Activated CD4-positive, alpha-beta T cell treated with anti-CD3 and anti-CD28 coated beads, Interleukin-2, Interleukin-6, amounts not matched to agents 100 ng/mL and 50 ng/mL, durations not matched to agents 16 hours and 8 hours (primary cell): ENCODE measurements around the gene PEX7.
"Not testable (repeated sequence)": the region's sequence is repeated elsewhere in the genome, so short reads cannot be mapped to it uniquely, and the experiment has no call there.

ENCODE experiments used
- DNase-seq: peaks from one replicate; pipeline ENCODE4 v3.0.0-alpha.2; 2020

Gene PEX7

GRCh38 chr6:136822376-136823127 lies at the start of gene PEX7:
PEX7 (plus strand) TSS chr6:136822592; CDS start chr6:136822666, 74 bp downstream.
- DNase-seq, result peak; percentile 94

- DNase-seq, result no peak
Measured at GRCh38 chr6:136772685-136773472, 49.5 kb upstream of the PEX7 start.

- no peak for DNase-seq
Measured at GRCh38 chr6:136773473-136773796, 49.0 kb upstream of the PEX7 start.

- no peak for DNase-seq
Measured at GRCh38 chr6:136774228-136775041, 48.0 kb upstream of the PEX7 start.

GRCh38 chr6:136775081-136775480 lies 47.3 kb upstream of the PEX7 start:
- DNase-seq, result no peak

- DNase-seq, result no peak
Measured at GRCh38 chr6:136775548-136775947, 46.8 kb upstream of the PEX7 start.

GRCh38 chr6:136777651-136778050 lies 44.7 kb upstream of the PEX7 start:
- no peak for DNase-seq

GRCh38 chr6:136779682-136780081 lies 42.7 kb upstream of the PEX7 start:
- no peak for DNase-seq

- DNase-seq, result no peak
Measured at GRCh38 chr6:136780972-136781371, 41.4 kb upstream of the PEX7 start.

GRCh38 chr6:136782021-136782770 lies 40.2 kb upstream of the PEX7 start:
- peak; percentile 44 for DNase-seq

- no peak for DNase-seq
Measured at GRCh38 chr6:136783021-136783420, 39.4 kb upstream of the PEX7 start.

GRCh38 chr6:136783495-136784270 lies 38.7 kb upstream of the PEX7 start:
- peak; percentile 48 for DNase-seq

GRCh38 chr6:136784271-136784664 lies 38.1 kb upstream of the PEX7 start:
- no peak for DNase-seq

GRCh38 chr6:136784910-136785746 lies 37.3 kb upstream of the PEX7 start:
- DNase-seq, result peak; percentile 68

GRCh38 chr6:136786658-136787057 lies 35.7 kb upstream of the PEX7 start:
- DNase-seq, result no peak

GRCh38 chr6:136787726-136788068 lies 34.7 kb upstream of the PEX7 start:
- DNase-seq, result no peak

GRCh38 chr6:136788069-136788902 lies 34.1 kb upstream of the PEX7 start:
- peak; percentile 58 for DNase-seq

GRCh38 chr6:136789440-136789839 lies 33.0 kb upstream of the PEX7 start:
- not testable (repeated sequence) for DNase-seq

- DNase-seq, result no peak
Measured at GRCh38 chr6:136790411-136791295, 31.7 kb upstream of the PEX7 start.
